Measurements from ENCODE around the gene PRDM16.

DNA sequence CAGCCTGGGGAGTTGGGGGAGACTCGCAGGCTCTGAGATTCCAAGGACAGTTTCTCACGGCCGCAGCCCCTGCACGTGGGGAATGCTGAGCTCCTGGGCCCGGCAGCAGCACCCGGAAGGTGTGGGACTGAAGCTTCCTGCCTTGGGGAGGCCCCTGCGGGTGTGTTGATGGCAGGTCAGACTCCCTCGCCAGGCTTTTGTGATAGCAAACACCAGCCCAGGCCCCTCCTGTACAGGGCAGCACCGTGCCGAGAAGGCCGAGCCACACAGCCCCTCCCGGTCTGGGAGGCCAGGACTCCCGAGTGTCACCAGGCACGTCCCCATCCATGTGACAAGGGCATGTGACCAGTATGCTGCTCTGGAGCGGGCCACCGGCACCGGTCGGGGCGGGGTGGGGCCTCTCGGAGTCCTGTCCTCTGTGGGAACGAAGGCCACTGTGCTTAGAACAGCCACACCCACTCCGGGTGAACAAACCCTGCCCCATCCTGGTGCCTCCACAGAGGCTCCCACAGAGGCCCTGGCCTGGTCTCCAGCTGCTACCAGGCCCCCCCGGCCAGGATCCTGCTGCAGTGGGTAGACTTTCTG, 354.3 kb downstream of the PRDM16 start:
- TF ChIP-seq, protein P1, sequence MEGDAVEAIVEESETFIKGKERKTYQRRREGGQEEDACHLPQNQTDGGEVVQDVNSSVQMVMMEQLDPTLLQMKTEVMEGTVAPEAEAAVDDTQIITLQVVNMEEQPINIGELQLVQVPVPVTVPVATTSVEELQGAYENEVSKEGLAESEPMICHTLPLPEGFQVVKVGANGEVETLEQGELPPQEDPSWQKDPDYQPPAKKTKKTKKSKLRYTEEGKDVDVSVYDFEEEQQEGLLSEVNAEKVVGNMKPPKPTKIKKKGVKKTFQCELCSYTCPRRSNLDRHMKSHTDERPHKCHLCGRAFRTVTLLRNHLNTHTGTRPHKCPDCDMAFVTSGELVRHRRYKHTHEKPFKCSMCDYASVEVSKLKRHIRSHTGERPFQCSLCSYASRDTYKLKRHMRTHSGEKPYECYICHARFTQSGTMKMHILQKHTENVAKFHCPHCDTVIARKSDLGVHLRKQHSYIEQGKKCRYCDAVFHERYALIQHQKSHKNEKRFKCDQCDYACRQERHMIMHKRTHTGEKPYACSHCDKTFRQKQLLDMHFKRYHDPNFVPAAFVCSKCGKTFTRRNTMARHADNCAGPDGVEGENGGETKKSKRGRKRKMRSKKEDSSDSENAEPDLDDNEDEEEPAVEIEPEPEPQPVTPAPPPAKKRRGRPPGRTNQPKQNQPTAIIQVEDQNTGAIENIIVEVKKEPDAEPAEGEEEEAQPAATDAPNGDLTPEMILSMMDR (IDR thresholded peaks at IDR 0.05; ENCODE audit: low read length): no peak
- no peak for TF ChIP-seq EZH2 (optimal IDR thresholded peaks at IDR 0.05; ENCODE audit: low read depth, low read length)
